Right forelimb (tissue), 1 donor: ENCODE data around the gene BTBD16.
A peak's percentile ranks its signal among the peaks of the same experiment; 100 is the strongest.

Experiments used
- DNase-seq: peaks from one replicate; pipeline ENCODE4 v3.0.0-alpha.2; 2018

BTBD16 gene

DNA sequence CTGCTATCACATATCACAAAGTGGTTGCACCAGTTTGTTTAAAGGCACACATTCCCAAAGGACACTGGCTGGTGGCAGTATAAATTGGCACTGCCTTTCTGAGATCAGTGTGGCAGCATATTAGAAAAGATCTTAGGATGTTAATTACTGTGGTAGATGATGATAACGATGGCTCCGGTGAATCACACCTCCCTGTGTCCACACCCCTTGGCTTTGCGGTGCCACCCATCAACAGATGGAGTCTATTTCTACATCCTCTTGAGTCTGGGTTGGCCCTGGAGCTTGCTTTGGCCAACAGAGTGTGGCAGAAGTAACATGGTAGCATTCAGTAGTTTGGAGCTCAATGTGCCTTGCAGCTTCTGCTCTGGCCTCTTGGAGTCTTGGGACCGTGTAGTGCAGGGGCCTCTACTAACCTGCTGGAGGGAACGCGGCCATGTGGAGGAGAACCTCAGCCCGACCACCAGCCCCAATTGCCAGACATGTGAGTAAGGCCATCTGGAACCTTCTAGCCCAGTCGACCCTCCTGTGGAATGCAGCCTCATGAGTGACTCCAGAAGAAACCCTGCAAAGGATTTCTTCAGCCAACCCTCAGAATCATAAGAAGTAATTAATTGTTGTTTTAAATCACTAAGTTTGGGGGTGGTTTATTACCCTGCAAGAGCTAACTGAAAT is 76.2 kb downstream of the BTBD16 start:
- DNase-seq, result no peak

DNA sequence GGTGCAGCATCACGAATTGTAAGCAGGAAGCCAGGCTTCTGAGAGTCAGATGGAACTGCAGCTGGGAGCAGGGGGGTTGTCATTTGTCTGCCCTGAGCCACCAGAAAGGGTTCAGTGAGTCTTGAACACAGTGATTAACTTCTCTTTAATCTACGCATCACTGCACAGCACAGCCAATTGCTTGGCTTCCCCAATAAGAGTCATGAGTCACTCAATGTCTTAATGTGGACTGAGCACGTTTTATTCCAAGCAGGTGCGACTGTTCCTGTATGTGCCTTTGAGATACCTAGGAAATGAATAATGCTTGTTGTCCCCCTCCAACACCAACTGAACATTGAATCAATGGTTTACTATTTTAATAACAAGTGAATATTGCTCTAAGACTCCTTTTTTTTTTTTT is 77.4 kb downstream of the BTBD16 start:
- DNase-seq, result no peak

DNA sequence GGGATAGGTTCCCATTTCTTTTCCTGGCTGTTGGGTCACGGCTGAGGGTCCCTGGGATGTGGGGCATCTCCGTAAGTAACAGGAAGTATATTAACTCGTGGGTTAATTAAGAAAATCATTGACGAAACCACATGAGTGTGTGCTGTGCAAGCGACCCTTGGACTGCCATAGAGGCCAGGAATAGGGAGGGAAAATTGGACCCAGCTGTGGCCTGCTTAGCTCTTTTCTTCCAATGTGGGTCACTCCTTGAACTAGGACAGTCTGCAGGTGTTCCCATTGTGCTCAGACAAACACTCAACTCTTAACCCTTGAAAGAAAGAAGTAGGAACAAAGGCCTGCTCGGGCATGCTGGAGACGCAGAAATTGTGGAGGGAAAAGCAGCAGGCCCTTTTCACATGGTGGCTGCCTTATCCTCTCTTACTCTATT is 77.9 kb downstream of the BTBD16 start:
- DNase-seq, result no peak

DNA sequence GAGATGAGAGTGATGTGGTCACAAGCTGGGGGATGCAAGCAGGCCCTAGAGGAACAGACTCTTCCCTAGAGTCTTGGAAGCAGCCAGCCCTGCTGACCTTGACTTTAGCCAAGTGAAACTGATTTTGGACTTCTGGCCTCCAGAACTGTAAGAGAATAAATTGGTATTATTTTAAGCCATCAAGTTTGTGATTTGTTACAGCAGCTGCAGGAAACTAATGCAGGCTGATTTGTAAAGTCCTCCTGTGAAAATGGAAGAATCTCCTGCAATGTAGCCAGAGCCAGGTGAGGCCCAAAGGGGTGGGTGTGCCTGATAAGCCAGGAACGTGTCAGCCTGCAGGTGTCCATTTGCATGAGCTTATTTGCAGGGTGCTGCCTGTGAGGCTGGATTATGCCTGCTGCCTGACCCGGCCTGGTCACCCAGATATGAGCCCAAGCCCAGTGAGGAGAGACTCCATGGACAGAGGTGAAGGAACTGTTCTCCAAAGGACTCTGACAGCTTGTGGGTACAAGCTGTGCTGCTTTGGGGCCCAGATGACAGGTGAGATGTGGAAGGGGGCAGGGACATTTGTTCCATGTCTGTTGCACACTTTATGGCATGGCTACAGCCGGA is 78.8 kb downstream of the BTBD16 start:
- DNase-seq, result no peak

DNA sequence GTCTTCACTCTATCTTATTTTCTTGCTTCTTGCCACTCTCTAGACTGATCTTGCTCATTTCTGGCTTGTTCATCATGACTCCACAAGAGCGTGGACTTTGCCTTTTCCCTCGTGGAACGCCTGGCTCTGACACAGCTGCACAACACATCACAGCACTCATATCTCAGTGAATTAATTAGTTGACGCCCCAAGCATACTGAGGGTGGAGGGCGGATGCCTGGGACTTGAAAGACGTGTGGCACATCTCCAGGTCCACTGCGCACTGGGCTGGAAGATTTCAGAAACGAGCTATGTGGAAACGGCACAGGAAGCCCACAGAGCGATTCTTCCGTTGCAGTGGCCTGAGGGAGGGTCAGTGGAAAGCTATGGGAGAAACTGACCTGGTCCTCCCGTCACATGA is 79.8 kb downstream of the BTBD16 start:
- no peak for DNase-seq

DNA sequence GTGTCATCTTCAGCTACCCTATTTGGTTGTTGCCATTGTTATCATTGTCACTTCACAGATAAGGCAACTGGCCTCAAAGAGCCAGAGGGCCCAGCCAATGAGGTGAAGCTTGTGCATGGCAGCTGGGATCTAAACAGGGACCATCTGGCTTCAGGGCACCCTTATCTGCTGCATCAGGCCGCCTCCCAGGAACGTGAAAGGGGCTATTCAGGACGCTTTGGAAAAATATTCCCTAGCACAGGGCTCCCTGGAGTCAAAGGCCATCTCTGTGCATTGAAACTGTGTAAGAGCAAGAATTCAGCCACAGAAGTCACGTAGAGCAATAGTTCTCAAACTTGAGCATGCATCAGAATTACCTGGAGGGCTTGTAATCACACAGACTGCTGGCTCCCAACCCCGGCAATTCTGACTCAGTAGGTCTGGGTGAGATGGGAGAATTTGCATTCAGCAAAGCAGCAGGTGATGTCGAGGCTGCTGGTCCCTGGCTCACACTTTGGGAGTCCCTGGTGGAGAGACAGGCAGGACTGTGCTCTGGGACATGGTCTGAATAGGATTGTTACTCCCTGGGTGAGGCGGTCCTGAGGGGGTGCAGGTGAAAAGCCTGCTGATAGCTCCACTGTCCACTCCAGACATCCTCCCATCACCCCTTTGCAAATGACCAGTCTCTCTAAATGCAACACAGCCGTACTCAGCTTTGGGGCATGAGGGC is 81.9 kb downstream of the BTBD16 start:
- no peak for DNase-seq

DNA sequence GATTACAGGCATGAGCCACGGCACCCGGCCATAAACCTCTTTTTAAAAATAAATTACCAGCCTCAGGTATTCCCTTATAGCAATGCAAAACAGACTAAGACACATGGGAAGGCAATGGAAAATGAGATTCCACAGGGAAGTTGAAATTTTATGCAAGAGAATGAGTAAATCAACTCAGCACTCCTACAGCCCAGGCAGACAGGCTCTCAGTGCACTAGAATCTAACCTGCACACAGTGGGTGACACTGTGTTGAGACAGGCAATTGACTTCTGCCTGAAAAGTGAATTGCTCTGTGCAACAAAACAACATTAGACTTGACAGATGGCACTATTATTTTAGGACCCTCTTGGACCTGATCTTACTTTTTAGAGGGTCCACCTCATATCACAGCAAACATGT is 83.3 kb downstream of the BTBD16 start:
- DNase-seq, result no peak

DNA sequence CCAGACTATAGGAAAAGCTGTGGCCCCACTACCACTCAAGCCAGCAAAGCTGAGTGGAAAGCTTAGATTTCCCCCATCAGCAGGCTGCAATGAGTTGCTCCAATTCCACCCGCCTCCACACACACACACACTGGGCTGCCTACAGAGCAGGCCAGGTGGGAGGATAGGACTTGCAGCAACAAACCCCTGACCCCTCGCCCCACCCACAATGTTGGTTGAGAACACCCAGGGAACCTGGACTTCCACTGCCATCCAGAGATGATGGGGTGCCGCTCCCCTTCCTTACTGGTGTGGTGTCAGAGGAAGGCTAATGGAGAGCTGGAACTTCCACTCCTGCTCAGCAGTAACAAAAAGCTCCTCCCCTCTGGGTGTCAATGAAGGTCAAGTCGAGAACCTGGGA is 86.6 kb downstream of the BTBD16 start:
- DNase-seq, result no peak

DNA sequence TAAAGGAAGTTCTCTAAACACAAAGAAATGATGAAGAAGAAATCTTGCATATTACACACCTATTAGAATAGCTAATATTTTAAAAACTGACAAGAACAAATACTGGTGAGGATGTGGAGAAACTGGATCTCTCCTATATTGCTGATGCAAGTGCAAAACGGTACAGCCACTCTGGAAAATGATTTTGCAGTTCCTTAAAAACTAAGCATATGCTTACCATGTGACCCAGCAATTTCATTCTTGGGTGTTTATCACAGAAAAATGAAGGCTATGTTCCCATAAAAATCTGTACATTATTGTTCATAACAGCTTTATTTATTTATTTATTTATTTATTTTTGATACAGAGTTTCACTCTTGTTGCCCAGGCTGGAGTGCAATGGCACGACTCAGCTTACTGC is 88.5 kb downstream of the BTBD16 start:
- DNase-seq, result no peak

DNA sequence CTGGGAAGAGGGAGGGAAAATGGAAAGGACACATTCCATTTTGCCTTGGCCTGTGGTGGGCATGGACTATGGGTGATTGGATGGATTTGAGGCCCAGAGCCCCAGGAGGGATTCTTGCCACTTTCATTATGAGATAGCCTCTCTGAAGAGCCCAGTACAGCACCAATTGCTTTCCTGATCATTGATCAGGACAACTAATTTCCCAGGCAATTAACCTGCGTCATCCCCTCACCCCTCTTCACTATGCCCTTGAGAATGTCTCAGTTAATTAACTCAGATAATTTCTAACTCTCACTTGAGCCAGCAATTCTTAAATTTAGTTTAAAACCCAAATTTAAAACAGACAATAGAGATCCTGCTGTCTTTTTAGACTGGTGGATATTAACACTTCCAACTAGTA is 90.0 kb downstream of the BTBD16 start:
- no peak for DNase-seq

DNA sequence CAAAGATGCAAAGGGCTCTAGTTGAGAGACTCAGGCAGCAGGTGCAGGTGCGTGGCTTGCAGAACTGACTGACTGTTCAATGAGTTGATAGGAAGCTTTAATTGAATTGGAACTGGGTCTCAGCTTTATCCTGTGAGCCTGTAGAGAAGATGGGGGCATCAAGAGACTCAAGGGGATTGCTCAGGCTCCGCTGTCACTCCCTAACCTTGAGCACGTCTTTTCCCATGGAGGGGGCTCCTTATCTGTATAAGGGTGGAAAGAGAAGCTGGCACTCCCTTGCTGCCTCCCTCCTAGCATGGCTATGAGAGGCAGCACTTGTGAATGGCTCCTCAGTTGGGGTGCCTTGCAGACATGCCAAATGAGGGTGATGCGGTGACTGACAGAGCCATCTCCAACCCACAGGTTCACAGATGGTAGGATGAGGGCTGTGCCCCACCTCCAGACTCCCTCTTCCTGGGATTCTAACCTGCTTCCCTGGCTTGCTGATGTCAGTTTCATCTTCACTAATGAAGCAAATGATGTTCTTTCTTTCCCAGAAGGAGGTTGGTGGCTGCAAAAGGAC is 91.0 kb downstream of the BTBD16 start:
- DNase-seq, result no peak

DNA sequence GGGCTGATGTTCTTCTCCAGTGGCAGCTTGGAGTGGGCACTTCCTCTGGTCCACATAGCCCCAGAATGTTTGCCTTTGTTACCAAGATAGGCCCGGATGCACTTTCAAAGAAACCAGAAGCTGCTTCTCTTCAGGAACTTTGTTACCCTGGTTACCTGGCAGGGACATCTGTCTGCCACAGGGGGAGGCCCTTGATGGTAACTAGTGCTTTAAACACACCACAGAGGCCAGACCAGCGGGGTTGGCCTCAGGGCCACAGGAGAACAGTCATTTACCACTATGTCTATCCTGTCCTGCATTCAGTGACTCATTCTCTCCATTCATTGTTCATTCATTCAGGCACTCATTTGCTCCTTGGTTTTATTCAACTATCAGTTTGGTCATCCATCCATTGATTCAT is 91.5 kb downstream of the BTBD16 start:
- no peak for DNase-seq

DNA sequence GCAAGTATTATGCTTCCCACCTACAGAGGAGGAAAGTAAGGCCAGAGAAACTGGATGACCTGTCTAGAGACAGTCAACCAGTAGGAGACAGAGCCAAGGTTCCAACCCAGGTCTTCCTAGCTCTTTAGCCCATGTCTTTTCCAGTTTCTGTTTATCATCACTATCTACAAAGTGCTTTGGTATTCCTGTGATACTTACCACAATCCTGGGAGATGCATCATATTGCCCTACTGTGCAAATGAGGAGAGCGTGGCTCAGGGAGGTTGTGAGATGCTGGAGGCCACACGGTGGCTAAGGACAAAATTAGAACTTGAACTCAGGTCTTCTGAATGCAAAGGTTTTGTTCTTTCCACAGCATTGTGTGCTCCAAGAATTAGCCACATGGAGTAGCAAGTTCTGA is 92.2 kb downstream of the BTBD16 start:
- DNase-seq, result no peak

DNA sequence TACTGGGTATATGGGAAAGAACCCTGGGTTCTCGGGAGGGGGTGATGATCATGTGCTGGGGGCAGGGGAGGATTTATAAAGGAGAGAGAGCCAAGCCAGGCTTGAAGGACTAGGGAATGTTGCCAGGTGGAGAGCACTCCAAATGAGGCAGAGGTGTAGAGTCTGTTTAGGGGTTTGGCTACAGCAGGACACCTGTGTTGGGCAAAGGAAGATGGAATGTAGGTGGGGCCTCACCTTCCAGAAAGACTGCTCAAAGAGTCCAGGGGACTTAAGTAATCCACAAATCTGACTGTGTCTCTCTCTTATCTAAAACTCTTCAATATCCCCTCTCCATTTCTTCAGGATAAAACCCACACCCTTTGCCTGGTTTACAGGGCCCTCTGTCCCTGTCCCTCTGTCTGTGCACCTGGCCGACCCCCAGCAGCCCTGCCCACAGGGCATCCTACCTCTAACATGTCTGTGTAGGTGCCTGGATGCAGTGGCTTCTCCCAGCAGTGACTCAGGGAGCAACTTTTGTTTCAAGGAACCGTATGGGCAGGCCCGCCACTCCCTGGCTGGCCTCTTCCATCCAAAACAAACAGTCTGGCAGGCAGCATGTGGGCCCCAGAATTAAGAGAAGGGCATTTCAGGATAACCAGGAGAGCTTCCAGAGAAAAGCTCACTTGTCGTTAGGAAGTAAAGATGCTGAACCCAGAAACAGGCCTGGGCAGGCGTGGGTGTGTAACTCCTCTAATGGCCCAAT is 92.8 kb downstream of the BTBD16 start:
- DNase-seq, result no peak

DNA sequence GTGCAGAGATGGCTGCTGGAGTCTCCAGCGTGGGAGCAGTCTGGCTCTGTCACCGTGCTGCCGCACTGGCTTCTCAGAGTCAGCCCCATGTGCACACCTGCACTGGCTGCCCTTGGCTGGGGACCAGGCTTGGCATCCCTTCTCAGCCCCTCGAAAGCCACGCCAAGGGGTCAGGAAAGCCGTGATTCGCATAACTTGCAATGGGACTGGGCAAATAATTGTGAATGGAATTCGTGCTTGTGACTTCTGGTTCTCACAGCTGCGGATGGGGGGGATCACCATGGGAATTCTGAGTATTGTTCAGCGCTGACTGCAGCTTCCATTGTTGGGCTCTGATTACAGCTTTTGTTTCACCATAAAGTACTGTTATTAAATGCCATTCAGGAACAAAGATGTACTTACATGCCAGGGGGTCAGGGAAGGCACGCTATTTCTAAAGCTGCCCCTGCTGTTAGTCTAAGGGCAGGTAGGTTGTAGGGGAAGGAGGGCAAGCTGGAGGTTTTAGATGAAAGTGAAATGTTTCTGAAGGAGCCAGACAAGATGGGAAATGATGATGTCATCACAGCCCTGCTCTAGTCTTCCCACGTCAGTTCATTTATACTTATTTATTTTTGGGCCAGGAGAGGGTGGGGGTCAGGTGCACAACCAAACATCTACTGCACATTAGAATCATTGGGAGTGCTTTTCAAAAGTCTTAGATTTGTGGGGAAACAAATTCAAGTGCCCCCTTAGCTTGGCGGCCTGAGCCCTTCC is 97.6 kb downstream of the BTBD16 start:
- DNase-seq, result no peak

DNA sequence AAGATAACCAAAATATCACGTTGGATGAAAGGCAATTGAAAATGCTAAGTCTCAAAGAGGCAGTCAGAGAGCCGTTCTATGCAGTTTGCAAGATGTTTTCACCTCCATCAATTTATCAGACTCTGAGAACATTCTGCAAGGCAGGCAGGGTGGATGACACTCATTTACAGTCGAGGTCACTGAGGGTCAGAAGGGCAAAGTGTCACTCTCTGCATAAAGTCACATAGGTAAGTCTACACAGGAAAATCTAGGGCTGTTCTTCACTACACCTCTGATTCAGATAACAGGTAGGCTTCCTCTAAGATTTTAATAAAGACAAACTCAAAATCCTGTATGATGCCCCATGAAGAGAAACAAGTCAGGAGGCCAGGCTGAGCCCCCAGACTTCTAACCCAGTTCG is 102.0 kb downstream of the BTBD16 start:
- no peak for DNase-seq

DNA sequence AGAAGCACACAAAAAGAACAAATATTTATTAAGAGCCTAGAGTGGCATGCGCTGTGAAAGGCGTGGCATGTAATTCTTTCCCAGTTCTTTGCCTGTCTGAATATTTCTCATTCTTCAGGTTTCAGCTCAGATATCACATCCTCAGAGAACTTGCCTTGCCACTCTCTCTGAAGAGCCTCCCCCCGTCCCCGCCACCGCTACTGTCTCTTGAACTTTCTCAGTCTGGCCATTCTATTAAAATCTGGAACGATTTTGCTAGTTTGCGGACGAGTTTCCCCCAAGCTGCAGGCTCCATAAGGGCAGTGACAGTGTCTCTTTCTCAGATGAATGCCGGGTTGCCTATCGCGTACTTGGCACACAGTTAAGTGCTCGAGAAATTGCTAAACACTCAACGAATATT is 102.6 kb downstream of the BTBD16 start:
- peak; percentile 55 for DNase-seq

DNA sequence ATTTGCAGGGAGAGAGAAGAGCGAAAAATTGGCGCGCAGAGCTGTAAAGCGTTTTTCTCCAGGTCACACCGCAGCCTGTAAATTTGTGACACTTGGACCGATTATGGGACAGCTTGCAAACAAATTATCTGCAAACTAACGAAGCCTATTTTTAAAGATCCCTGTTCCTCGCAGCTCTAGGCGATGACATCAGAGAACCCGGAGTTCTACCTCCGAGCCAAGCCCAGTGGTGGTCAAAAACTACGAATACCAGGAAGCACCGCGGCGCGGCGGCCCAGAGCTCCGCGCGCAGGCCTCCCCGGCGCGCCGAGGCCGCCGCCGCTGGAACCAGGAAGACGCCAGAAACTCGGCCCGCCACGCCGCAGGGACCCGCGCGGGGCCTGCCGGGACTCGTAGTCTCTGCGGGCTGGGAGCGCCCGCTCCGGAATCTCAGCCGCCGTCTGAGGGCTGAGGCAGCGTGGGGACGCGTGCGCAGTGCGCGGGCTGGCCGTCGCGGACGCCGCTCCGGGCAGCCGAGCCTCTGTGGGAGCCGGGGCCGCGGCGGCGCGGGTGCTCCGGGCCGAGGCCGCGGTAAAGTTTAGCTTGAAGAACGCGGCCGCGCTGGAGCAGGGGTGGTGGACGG is 103.3 kb downstream of the BTBD16 start, which contains the start of gene PLEKHA1:
Gene PLEKHA1, plus strand, starts transcription at position 472 of the 622 bp plus-strand sequence. CDS start 18,493 bp downstream, outside the sequence.
- DNase-seq, result peak; percentile 97

DNA sequence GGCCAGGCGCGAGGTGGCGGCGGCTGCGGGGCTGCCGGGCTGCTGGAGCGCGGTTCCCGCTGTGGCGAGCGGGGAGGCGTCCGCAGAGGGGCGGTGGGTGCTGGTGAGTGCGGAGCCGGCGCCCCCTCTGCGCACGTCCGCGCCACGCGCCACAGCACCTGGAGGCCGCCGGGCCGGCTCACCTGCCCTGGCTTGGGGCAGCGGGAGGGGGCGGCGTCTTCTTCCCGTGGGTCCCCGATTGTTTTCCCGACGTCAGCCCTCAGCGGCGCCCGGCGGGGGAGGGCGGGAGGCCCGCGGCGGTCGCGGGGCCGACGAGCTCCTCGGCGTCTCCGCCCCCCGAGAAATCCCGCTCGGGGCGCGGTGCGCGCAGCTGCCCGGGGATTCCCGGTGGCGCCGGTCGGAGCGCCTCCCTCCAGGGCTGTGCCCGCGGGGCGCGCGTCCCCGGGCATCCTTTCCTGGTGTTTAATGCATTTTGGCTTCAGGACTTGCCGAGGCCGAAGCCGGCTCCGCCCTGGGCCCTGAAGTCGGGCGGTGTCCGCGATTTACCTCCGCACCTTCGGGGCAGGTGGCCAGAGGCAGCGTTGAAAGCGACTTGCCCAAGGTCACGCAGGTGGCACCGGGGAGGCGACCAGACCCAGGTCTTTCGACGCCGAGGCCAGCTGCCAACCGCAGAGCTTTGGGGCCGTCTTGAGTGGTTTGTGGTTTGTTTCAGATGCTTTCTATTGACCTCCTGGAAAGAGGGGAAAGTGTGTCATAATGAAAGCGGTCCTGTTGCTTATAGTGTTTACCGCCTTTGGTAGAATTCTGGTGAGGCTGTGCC is 104.0 kb downstream of the BTBD16 start:
- peak; percentile 74 for DNase-seq

DNA sequence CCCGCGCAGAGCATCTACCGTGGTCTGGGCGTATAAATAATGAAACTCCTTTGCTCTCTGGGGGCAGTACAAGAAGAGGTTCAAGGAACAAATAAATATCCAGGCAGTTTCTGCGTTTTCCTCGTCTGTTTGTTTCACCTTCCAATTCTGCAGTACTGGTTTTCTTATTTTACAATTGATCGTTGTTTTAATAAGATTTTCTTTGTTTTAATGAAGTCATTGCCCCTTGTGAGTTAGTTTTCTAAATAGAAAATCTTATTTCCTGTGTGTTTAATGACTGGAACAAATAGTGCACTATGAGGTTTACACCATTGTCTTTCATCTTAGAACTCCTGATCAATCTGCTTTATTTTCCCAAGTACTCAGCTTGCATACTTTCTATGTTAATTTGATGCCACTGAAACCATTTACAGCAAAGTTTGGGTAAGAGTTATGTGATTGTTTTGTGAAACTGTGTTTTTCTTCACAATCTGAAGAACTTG is 104.6 kb downstream of the BTBD16 start:
- no peak for DNase-seq
